ENCODE measurements around the gene NOL7.

- TF ChIP-seq CTCF (IDR thresholded peaks at IDR 0.05 in 8 of 11, conservative IDR thresholded peaks at IDR 0.05 in 3 of 11) (no peak), POLR2A (IDR thresholded peaks at IDR 0.05) (no peak)
These were observed 39.4 kb downstream of the NOL7 start for GRCh38 chr6:13654496-13654895.

All from spleen (tissue), 7 donors.